ENCODE data around the gene LONP1.

LONP1 gene

GRCh38 chr19:5727453-5728050 lies 7.6 kb upstream of the LONP1 start:
- intact Hi-C loops (cut with DNase I; ENCODE audit: low total_unique reads): no loop called here
- no peak overlapping the region for H3K4me3 ChIP-seq
- no peaks in the 10 kb centered on the region for H3K4me1 ChIP-seq
- H3K27me3 ChIP-seq: no peaks in the 10 kb centered on the region
- peaks cover 0 to 16% (median 6%) of the 10 kb centered on the region in 3 donors for H3K9me3 ChIP-seq
- no peak overlapping the region for H3K27ac ChIP-seq
- DNase-seq: no peak
- H3K36me3 ChIP-seq: no peaks in the 10 kb centered on the region
- no peak for TF ChIP-seq CTCF (IDR thresholded peaks at IDR 0.05)

- DNase-seq: no peak
- Histone ChIP-seq H3K36me3 (peaks cover 0 to 6% (median 0%) of the 10 kb centered on the region in 3 donors), H3K9me3 (no peaks in the 10 kb centered on the region), H3K4me1 (peaks cover 0 to 31% (median 21%) of the 10 kb centered on the region in 4 donors), H3K4me3 (peak overlapping the region; percentile 73 to 94), H3K27me3 (no peaks in the 10 kb centered on the region), H3K27ac (peak overlapping the region; percentile 93 to 97)
- intact Hi-C loops (cut with DNase I; ENCODE audit: low total_unique reads): no loop called here
- no peak for TF ChIP-seq CTCF (IDR thresholded peaks at IDR 0.05)
Observed at GRCh38 chr19:5719274-5719960, 529 bp downstream of the LONP1 start.

GRCh38 chr19:5718579-5719273 lies 1.2 kb downstream of the LONP1 start:
- intact Hi-C loops (cut with DNase I; ENCODE audit: low total_unique reads): no loop called here

GRCh38 chr19:5718037-5718578 lies 1.8 kb downstream of the LONP1 start:
- no peak for DNase-seq
- no peak overlapping the region for H3K27ac ChIP-seq

More at GRCh38 chr19:5718579-5719273, 1.2 kb downstream of the LONP1 start:
- Histone ChIP-seq H3K27ac (peak overlapping the region; percentile 93 to 97), H3K9me3 (no peaks in the 10 kb centered on the region), H3K27me3 (no peaks in the 10 kb centered on the region), H3K36me3 (peaks cover 0 to 11% (median 3%) of the 10 kb centered on the region in 3 donors), H3K4me3 (peak overlapping the region; percentile 73 to 94), H3K4me1 (peaks cover 0 to 31% (median 21%) of the 10 kb centered on the region in 4 donors)
- no peak for DNase-seq
- no peak for TF ChIP-seq CTCF (IDR thresholded peaks at IDR 0.05)

More at GRCh38 chr19:5718037-5718578, 1.8 kb downstream of the LONP1 start:
- H3K27me3 ChIP-seq: no peaks in the 10 kb centered on the region
- TF ChIP-seq CTCF (IDR thresholded peaks at IDR 0.05): no peak
- H3K4me1 ChIP-seq: peaks cover 0 to 31% (median 21%) of the 10 kb centered on the region in 4 donors
- intact Hi-C loops (cut with DNase I; ENCODE audit: low total_unique reads): no loop called here
- no peaks in the 10 kb centered on the region for H3K9me3 ChIP-seq
- H3K4me3 ChIP-seq: peak overlapping the region in 1 of 2 donors; percentile 94
- peaks cover 3 to 17% (median 9%) of the 10 kb centered on the region in 3 donors for H3K36me3 ChIP-seq

All from tibial artery (tissue), 4 donors.